Osteocyte (in vitro differentiated cells): ENCODE measurements around the gene DPEP3. TPM values are rescaled to one million over a fixed set of nuclear protein-coding genes. Genes with fewer than 3 reads are reported as not detected.

Experiments
- DNase-seq: peaks from one replicate; pipeline ENCODE4 v3.0.0; 2021; ENCODE audit warnings: mixed read lengths; ENCODE audit not compliant: unreplicated experiment; ENCODE audit errors: extremely low spot score
- H3K27ac Mint-ChIP-seq: one replicate; pipeline ENCODE4 v1.8.0; 2021; ENCODE audit warnings: mild to moderate bottlenecking, mixed read lengths; ENCODE audit not compliant: unreplicated experiment
- H3K27me3 Mint-ChIP-seq: one replicate; pipeline ENCODE4 v1.8.0; 2021; ENCODE audit warnings: mixed read lengths; ENCODE audit not compliant: unreplicated experiment
- H3K36me3 Mint-ChIP-seq: one replicate; pipeline ENCODE4 v1.8.0; 2021; ENCODE audit warnings: mixed read lengths; ENCODE audit not compliant: unreplicated experiment
- H3K4me1 Mint-ChIP-seq: one replicate; pipeline ENCODE4 v1.8.0; 2021; ENCODE audit warnings: mixed read lengths; ENCODE audit not compliant: unreplicated experiment
- H3K4me3 Mint-ChIP-seq: one replicate; pipeline ENCODE4 v1.8.0; 2021; ENCODE audit warnings: mild to moderate bottlenecking, moderate library complexity, mixed read lengths; ENCODE audit not compliant: unreplicated experiment
- H3K9me3 Mint-ChIP-seq: one replicate; pipeline ENCODE4 v1.8.0; 2021; ENCODE audit warnings: mixed read lengths; ENCODE audit not compliant: unreplicated experiment
- total RNA-seq: library from RNA; stranded (reverse); gene quantifications from 2 replicates; pipeline ENCODE4 v1.2.1, GENCODE V29; 2021
- TF ChIP-seq, protein P1 (sequence below): fragments of 200-600 bp; sonication (generic); IDR thresholded peaks from 2 replicates; pipeline ENCODE4 v1.5.0; 2021; ENCODE audit warnings: antibody characterized with exemption, mild to moderate bottlenecking, moderate library complexity

DPEP3 gene
- total RNA-seq, 1 donor from 2014 or later: not detected

DNA sequence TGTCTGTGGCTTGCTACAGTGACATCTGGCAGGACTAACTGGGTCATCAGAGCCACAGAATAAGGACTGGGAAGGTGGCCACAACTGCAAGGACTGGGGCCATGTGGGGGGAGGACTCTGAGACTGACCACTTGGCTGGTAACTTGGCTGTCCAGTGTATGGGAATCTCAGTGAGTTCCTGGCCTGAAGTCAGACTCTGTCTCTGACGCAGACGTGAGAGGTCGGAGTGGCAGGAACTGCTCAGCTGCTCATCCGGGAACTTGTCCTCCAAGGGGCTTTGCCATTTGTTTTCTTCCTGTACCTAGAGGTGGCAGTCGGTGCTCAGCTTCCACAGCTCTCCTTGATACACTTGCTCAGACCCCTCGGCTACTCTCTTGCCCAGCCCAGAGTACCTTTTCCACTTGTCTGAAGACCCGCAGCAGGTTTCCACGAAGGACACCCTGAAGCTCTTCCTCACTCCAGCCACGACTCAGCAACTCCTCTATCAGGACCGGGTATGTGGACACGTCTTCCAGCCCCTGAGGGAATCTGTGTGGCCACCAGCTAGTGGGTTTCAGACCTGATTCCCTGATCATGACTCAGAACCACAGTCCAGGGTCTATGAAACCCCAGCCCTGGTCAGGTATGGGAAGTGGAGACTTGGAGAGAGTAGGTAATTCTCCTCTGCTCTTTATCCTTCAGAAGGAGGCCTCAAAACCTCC is 7.3 kb upstream of the DPEP3 start:
- H3K27ac Mint-ChIP-seq: no peak overlapping the region
- no peaks in the 10 kb centered on the region for H3K36me3 Mint-ChIP-seq
- H3K9me3 Mint-ChIP-seq: no peaks in the 10 kb centered on the region
- DNase-seq: no peak
- TF ChIP-seq, protein P1, sequence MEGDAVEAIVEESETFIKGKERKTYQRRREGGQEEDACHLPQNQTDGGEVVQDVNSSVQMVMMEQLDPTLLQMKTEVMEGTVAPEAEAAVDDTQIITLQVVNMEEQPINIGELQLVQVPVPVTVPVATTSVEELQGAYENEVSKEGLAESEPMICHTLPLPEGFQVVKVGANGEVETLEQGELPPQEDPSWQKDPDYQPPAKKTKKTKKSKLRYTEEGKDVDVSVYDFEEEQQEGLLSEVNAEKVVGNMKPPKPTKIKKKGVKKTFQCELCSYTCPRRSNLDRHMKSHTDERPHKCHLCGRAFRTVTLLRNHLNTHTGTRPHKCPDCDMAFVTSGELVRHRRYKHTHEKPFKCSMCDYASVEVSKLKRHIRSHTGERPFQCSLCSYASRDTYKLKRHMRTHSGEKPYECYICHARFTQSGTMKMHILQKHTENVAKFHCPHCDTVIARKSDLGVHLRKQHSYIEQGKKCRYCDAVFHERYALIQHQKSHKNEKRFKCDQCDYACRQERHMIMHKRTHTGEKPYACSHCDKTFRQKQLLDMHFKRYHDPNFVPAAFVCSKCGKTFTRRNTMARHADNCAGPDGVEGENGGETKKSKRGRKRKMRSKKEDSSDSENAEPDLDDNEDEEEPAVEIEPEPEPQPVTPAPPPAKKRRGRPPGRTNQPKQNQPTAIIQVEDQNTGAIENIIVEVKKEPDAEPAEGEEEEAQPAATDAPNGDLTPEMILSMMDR: no peak
- peaks cover 6% of the 10 kb centered on the region for H3K27me3 Mint-ChIP-seq
- no peak overlapping the region for H3K4me3 Mint-ChIP-seq
- peaks cover 2% of the 10 kb centered on the region for H3K4me1 Mint-ChIP-seq

DNA sequence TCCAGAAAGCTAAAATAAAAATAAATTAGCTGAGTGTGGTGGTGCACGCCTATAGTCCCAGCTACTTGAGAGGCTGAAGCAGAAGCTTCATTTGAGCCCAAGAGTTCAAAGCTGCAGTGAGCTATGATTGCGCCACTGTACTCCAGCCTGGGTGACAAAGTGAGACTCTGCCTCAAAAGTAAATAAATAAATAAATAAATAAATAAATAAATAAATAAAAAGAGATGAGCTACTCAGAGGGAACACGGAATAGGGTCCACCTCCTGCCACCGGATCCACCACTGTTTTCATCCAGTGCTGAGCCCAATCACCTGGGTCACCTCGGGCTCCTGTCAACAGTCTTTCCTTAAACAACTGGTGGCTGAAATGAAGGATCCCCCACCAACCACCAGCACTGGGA is 6.7 kb upstream of the DPEP3 start:
- DNase-seq: no peak
- peaks cover 6% of the 10 kb centered on the region for H3K27me3 Mint-ChIP-seq

DNA sequence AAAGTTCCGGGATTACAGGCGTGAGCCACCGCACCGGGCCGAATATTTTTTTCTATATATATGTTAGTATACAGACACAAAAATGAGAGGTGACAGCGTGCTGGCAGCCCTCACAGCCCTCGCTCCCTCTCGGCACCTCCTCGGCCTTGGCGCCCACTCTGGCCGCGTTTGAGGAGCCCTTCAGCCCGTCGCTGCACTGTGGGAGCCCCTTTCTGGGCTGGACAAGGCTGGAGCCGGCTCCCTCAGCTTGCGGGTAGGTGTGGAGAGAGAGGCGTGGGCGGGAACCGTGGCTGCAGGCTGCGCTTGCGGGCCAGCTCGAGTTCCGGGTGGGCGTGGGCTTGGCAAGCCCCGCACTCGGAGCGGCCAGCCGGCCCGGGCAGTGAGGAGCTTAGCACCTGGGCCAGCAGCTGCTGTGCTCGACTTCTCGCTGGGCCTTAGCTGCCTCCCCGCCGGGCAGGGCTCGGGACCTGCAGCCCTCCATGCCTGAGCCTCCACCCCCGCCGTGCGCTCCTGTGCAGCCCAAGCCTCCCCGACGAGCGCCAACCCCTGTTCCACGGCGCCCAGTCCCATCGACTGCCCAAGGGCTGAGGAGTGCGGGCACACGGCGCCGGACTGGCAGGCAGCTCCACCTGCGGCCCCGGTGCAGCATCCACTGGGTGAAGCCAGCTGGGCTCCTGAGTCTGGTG is 1.9 kb upstream of the DPEP3 start:
- TF ChIP-seq, protein P1: no peak
- Mint-ChIP-seq H3K4me3 (no peak overlapping the region), H3K36me3 (no peaks in the 10 kb centered on the region), H3K9me3 (no peaks in the 10 kb centered on the region), H3K4me1 (peaks cover 2% of the 10 kb centered on the region), H3K27ac (no peak overlapping the region), H3K27me3 (peaks cover 11% of the 10 kb centered on the region)
- no peak for DNase-seq

More for the DNA sequence above, 6.7 kb upstream of the DPEP3 start:
- Mint-ChIP-seq H3K27ac (no peak overlapping the region), H3K4me3 (no peak overlapping the region), H3K36me3 (no peaks in the 10 kb centered on the region), H3K9me3 (no peaks in the 10 kb centered on the region), H3K4me1 (peaks cover 2% of the 10 kb centered on the region)
- TF ChIP-seq, protein P1: no peak

DNA sequence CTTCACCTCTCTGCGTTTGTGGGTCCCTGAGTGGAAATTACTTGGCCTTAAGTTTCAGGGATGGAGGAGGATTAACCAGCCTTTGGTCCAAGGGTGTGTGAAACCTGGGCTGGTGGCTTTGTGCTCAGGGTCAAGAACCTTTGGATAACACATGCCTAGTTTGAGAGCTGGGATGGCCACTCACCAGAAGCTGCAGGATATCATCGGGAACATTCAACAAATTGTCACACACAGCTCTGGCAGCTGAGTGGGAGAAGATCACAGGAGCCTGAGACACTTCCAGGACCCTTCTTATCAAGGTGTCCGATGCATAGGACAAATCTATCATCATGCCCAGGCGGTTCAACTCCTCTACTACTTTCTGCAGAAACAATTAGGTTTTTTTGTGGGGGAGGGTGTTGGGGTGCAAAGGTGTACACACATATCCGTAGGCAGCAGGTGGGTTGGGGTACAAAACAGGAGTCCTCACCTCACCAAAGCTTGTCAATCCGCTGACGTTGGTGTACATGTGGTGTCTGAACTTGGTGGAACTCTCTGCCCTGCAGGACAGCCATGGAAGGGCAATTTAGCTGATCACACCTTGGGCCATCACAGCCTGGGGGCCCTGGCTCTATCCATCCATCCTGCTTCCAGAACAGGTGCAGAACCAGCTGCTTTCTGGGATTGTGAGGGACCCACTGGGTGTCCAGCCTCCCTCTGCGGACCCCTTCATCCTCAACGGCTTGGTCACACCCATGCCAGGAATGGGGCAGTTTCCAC is 2.7 kb downstream of the DPEP3 start:
- peaks cover 1% of the 10 kb centered on the region for H3K4me1 Mint-ChIP-seq
- TF ChIP-seq, protein P1: no peak
- no peaks in the 10 kb centered on the region for H3K36me3 Mint-ChIP-seq
- DNase-seq: no peak
- H3K9me3 Mint-ChIP-seq: no peaks in the 10 kb centered on the region
- H3K27me3 Mint-ChIP-seq: peaks cover 13% of the 10 kb centered on the region
- H3K4me3 Mint-ChIP-seq: no peak overlapping the region
- no peak overlapping the region for H3K27ac Mint-ChIP-seq

DNA sequence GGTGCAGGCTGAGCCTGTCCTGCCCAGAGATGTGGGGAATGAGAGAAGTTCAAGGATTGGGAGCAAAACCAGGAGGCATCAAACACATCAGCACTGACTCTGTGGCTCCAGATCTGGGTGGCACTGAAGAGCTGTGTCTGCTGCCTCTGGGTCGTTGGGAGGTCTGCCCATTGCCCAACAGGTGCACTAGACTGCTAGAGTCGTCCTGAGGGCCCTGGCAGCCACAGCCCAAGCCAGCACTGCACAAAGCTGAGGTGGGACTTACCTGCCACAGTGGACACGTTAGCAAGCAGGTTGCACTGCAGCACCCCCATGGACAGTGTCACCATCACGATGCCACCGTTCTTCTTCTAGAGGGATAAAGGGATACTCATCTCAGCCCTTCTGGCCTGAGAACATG is 3.3 kb downstream of the DPEP3 start:
- Mint-ChIP-seq H3K36me3 (no peaks in the 10 kb centered on the region), H3K9me3 (no peaks in the 10 kb centered on the region), H3K4me1 (peaks cover 1% of the 10 kb centered on the region), H3K4me3 (no peak overlapping the region), H3K27ac (no peak overlapping the region), H3K27me3 (peaks cover 13% of the 10 kb centered on the region)
- TF ChIP-seq, protein P1: no peak
- no peak for DNase-seq
